Upper lobe of left lung (tissue), 6 donors: Measurements from ENCODE around the gene CST2. TPM values are rescaled to one million over a fixed set of nuclear protein-coding genes. Genes with fewer than 3 reads are reported as not detected.

Experiments
- ATAC-seq, 2 donors: fragments of 200-7000 bp; cut with Tn5 transposase; one replicate each; pipeline ENCODE4 v1.9.1; 2022; ENCODE audit warnings: mild to moderate bottlenecking in 2 of 2, moderate library complexity in 2 of 2; ENCODE audit not compliant: low FRiP score in 2 of 2
- DNase-seq, 2 donors: peaks; one replicate each; pipeline ENCODE4 v3.0.0-alpha.2; 2019 to 2020
- H3K27ac ChIP-seq, 4 donors: fragments of 200-600 bp; sonication (generic); one replicate each; pipeline ENCODE4 v1.5.1; 2016 to 2019
- H3K27me3 ChIP-seq, 4 donors: fragments of 200-600 bp; sonication (generic); one replicate each; pipeline ENCODE4 v1.5.1; 2017 to 2019
- H3K36me3 ChIP-seq, 4 donors: fragments of 200-600 bp; sonication (generic); one replicate each; pipeline ENCODE4 v1.5.1; 2016 to 2019
- H3K4me1 ChIP-seq, 4 donors: fragments of 200-600 bp; sonication (generic); one replicate each; pipeline ENCODE4 v1.5.1; 2018 to 2019
- H3K4me3 ChIP-seq, 4 donors: fragments of 200-600 bp; sonication (generic); one replicate each; pipeline ENCODE4 v1.5.1; 2017 to 2019; ENCODE audit warnings: mild to moderate bottlenecking in 2 of 4, moderate library complexity in 1 of 4
- H3K9me3 ChIP-seq, 4 donors: fragments of 200-600 bp; sonication (generic); one replicate each; pipeline ENCODE4 v1.5.1; 2018 to 2019
- CTCF ChIP-seq, 6 experiments: fragments of 450-650 bp in 4 of 6; fragments of 200-600 bp in 2 of 6; sonication (generic) in 2 of 6; IDR thresholded peaks; one replicate each; pipeline ENCODE4 v1.5.1; 2016 to 2019; ENCODE audit warnings: antibody characterized with exemption in 6 of 6
- EP300 ChIP-seq, 4 donors: sonication (generic); formaldehyde crosslinking; IDR thresholded peaks; one replicate each; pipeline ENCODE4 v1.5.1; 2017; ENCODE audit warnings: antibody characterized with exemption in 4 of 4, control low read depth in 2 of 4
- POLR2A ChIP-seq, 4 donors: fragments of 450-650 bp; IDR thresholded peaks; one replicate each; pipeline ENCODE4 v1.5.1; 2016 to 2017; ENCODE audit warnings: antibody characterized with exemption in 4 of 4, mild to moderate bottlenecking in 2 of 4
- POLR2AphosphoS5 ChIP-seq, 2 donors: sonication (generic); formaldehyde crosslinking; IDR thresholded peaks; one replicate each; pipeline ENCODE4 v1.5.1; 2017; ENCODE audit warnings: antibody characterized with exemption in 2 of 2
- whole genome bisulfite sequencing, 2 donors: methylation state at CpG; one replicate each; pipeline ENCODE4 v1.1.5; 2017 to 2018; 5-methylcytosine and 5-hydroxymethylcytosine counted together
- total RNA-seq, 6 donors: library from RNA; depleted of rRNA in 4 of 6; stranded (reverse); fragments of >200 nt in 4 of 6; gene quantifications; one replicate each; pipeline versions ENCODE4 v1.1.0 to v1.2.1, GENCODE V29; 2016 to 2021
- donor health status: DM: no; HTN: no; CAD: no; lungs with moderate emphysema.
- donor health status: DM: no; HTN: yes; CAD: no; lungs with severe emphysema.

CST2 gene
- total RNA-seq: under 1 TPM in 3 of 6 donors, not detected in 3; 0.29 to 0.98 (median 0.47) TPM

DNA sequence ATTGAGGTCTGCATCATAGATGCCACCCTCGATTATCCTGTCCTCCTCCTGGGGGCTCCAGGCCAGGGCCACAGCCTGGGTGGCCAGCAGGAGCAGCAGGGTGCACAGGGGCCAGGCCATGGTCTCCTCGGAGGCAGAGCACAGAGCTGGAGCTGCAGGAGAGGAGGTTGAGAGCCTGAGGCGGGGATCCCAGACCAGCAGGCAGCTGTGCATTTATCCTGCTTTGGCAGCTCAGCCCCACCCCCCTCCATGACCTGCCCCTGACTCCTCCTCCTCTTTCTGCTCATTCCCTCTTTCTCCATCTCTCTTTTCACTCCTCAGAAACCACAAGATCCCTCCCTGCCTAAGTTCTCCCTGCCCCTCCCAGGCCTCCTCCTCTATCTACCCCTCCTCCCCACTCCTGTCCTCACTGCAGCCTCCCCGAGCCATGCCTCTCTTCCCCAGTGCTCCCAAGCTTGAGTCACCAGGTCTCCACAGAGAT, at the start of gene CST2:
TSS of gene CST2 (minus strand) at position 189 of the 481 bp plus-strand sequence. CDS start at position 120, 69 bp downstream.
- no peaks in the 10 kb centered on the region for H3K27me3 ChIP-seq
- H3K4me1 ChIP-seq: no peaks in the 10 kb centered on the region
- no peaks in the 10 kb centered on the region for H3K36me3 ChIP-seq
- no peak within 1 kb of the TSS for H3K27ac ChIP-seq
- no peaks in the 10 kb centered on the region for H3K9me3 ChIP-seq
- TF ChIP-seq CTCF (IDR thresholded peaks at IDR 0.05) (no peak), EP300 (IDR thresholded peaks at IDR 0.05) (no peak), POLR2AphosphoS5 (IDR thresholded peaks at IDR 0.05) (no peak), POLR2A (IDR thresholded peaks at IDR 0.05) (no peak)
- ATAC-seq (peak in 1 of 2 donors; percentile 61), DNase-seq (peak in 1 of 2 donors; percentile 47)
- WGBS, 2 donors: 57 to 75% methylated on average over 2 of the region's 4 CpGs
- H3K4me3 ChIP-seq: no peak within 1 kb of the TSS

DNA sequence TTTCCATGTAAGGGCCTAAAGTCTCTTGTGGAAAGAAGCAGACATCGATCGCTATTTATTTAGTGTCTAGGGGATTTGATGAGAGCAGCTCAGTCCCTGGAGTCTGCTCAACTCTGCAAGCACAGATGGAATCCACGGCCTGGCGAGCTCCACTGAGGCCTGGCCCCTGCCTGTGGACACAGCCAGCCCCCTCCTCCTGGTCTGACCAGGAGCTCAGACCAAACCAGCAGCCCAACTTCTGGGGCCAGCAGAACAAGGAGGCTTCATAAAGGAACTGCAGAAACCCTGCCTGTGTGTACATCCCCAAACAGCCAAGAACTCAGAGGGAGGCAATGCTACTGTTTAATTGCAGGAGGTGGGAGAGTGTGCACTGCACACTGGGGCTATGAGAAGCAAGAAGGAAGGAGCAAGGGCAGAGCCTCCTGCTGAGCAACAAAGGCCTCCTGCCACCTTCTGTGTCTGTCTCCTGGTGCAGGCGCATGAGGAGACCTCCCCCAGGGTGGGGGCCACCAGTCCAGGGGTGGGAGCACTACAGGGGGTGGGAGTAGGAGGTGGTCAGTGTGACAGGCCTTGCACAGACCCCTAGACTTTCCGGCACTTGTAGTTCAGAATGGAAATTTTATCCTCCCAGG, 49.2 kb upstream of the CST2 start:
- H3K36me3 ChIP-seq: no peaks in the 10 kb centered on the region
- no peak for ATAC-seq
- H3K27me3 ChIP-seq: no peaks in the 10 kb centered on the region
- no peak overlapping the region for H3K27ac ChIP-seq
- no peaks in the 10 kb centered on the region for H3K9me3 ChIP-seq
- no peak for DNase-seq
- no peak for TF ChIP-seq POLR2AphosphoS5 (IDR thresholded peaks at IDR 0.05)
- TF ChIP-seq EP300 (IDR thresholded peaks at IDR 0.05): no peak
- no peak for TF ChIP-seq CTCF (IDR thresholded peaks at IDR 0.05)
- no peak for TF ChIP-seq POLR2A (IDR thresholded peaks at IDR 0.05)
- H3K4me3 ChIP-seq: no peak overlapping the region
- 75 to 83% methylated on average over 4 to 5 of the region's 6 CpGs for WGBS, 2 donors
- H3K4me1 ChIP-seq: peaks cover 3 to 13% (median 4%) of the 10 kb centered on the region in 4 donors

- WGBS, 2 donors: 59 to 73% methylated on average over 4 to 5 of the region's 5 CpGs
- H3K27ac ChIP-seq: no peak overlapping the region
- H3K27me3 ChIP-seq: no peaks in the 10 kb centered on the region
- ATAC-seq: no peak
- no peak overlapping the region for H3K4me3 ChIP-seq
- TF ChIP-seq EP300 (IDR thresholded peaks at IDR 0.05) (no peak), CTCF (IDR thresholded peaks at IDR 0.05) (no peak), POLR2AphosphoS5 (IDR thresholded peaks at IDR 0.05) (no peak), POLR2A (IDR thresholded peaks at IDR 0.05) (no peak)
- no peaks in the 10 kb centered on the region for H3K9me3 ChIP-seq
- DNase-seq: no peak
- H3K36me3 ChIP-seq: no peaks in the 10 kb centered on the region
- H3K4me1 ChIP-seq: peaks cover 0 to 5% (median 2%) of the 10 kb centered on the region in 4 donors
Measured at GRCh38 chr20:23874747-23875146, 48.2 kb upstream of the CST2 start.

GRCh38 chr20:23873370-23874015, 47.0 kb upstream of the CST2 start:
- H3K27me3 ChIP-seq: no peaks in the 10 kb centered on the region
- 43 to 74% methylated on average over 3 of the region's 3 CpGs for WGBS, 2 donors
- H3K4me3 ChIP-seq: no peak overlapping the region
- ATAC-seq (no peak), DNase-seq (no peak)
- TF ChIP-seq CTCF (IDR thresholded peaks at IDR 0.05) (no peak), POLR2AphosphoS5 (IDR thresholded peaks at IDR 0.05) (no peak), EP300 (IDR thresholded peaks at IDR 0.05) (no peak), POLR2A (IDR thresholded peaks at IDR 0.05) (no peak)
- no peaks in the 10 kb centered on the region for H3K4me1 ChIP-seq
- no peaks in the 10 kb centered on the region for H3K9me3 ChIP-seq
- no peak overlapping the region for H3K27ac ChIP-seq
- H3K36me3 ChIP-seq: no peaks in the 10 kb centered on the region
